ENCODE measurements around the gene PACRG.

- TF ChIP-seq CTCF (IDR thresholded peaks at IDR 0.05): no peak
- no peak for TF ChIP-seq POLR2A (IDR thresholded peaks at IDR 0.05)
- no peak for TF ChIP-seq POLR2AphosphoS5 (IDR thresholded peaks at IDR 0.05)
Measured at GRCh38 chr6:163321717-163322116, 593.9 kb downstream of the PACRG start.
